T47D (cell line): Measurements from ENCODE around the gene SIGLEC11.

Experiments
- DNase-seq, 2 experiments: peaks; one replicate each; pipeline versions ENCODE4 v3.0.0 to v3.0.0-alpha.2; 2011 to 2012; ENCODE audit warnings: low read depth in 1 of 2, low spot score in 1 of 2
- JUND ChIP-seq: IDR thresholded peaks from 2 replicates; pipeline ENCODE4 v1.6.1; 2012; ENCODE audit warnings: low read depth
- in situ Hi-C: cut with HindIII; loops from 2 replicates; pipeline ENCODE4 v1.10.0; 2016; ENCODE audit warnings: low sequenced_read_pairs, low pct_unique_long_range_greater_than_20kb

SIGLEC11 gene

DNA sequence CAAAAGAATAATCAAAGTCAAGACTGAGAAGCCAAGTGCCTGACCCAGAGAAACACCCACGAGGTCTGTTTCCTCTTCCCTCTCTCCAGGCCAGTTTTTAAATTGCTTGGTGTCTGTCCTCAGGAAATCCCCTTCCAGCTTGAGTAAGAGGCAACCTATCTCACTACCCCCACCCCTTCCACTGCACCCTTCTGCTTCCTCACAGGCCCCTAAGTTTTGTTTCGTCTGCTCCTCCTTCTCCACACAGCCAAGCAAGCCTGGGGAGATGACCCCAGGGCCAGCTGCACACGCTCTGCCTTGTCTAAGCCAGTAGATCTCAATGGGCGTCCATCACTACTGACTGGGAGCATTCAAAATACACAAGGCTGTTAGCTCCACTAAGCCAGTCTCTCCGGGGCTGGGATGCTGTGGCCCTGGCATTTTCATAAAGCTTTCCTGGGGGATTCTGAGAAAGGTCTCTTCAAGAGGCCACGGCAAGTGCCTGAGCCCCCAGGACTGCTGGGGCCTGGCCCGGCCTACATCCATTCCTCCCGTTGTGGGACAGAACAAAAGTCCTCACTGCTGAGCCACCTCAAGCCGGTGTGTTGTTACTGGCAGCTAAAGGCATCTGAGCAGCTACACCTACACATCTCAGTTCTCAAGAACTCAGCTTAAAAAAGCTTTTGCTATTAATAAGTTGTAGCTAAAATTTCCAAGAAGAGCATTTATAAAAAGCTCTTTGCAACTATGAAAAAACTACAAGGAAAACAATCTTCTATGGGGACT is 49.4 kb downstream of the SIGLEC11 start:
- no peak for TF ChIP-seq JUND
- in situ Hi-C loops, result no loop called here
- no peak for DNase-seq

DNA sequence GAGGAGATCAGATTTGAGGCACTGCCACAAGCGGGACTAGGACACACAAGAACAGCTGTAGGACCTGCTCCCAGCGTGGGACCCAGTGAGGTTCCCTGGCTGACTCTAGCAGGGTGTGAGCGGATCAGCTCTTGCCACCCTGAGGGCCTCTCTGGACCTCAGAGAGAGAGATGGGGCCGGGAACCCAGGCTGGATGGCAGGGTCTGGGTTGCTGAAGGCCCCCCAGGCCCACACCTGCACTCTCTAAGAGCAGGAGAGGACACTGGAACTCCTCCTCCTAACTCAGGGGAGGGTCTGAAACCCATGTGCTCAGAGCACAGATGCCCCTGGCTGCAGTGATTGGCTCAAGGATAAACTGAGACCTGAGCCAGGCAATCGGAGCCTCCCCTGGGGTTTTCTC is 50.8 kb downstream of the SIGLEC11 start:
- in situ Hi-C loops, result no loop called here
- TF ChIP-seq JUND, result no peak
- DNase-seq, result no peak

- no peak for DNase-seq
- in situ Hi-C loops, result no loop called here
- TF ChIP-seq JUND, result no peak
These were observed 52.2 kb downstream of the SIGLEC11 start for GRCh38 chr19:49908480-49909420.

- in situ Hi-C loops, result no loop called here
- DNase-seq, result no peak
- TF ChIP-seq JUND, result no peak
These were observed 53.1 kb downstream of the SIGLEC11 start for GRCh38 chr19:49907745-49908446.

GRCh38 chr19:49906879-49907564 is 54.0 kb downstream of the SIGLEC11 start:
- in situ Hi-C loops, result no loop called here
- TF ChIP-seq JUND, result no peak
- no peak for DNase-seq

GRCh38 chr19:49904136-49904535 is 56.8 kb downstream of the SIGLEC11 start:
- in situ Hi-C loops, result no loop called here
- TF ChIP-seq JUND, result no peak
- no peak for DNase-seq
